ENCODE measurements around the gene PPP1R16B.
"Not testable (repeated sequence)": the region's sequence is repeated elsewhere in the genome, so short reads cannot be mapped to it uniquely, and the experiment has no call there.

PPP1R16B gene

DNA sequence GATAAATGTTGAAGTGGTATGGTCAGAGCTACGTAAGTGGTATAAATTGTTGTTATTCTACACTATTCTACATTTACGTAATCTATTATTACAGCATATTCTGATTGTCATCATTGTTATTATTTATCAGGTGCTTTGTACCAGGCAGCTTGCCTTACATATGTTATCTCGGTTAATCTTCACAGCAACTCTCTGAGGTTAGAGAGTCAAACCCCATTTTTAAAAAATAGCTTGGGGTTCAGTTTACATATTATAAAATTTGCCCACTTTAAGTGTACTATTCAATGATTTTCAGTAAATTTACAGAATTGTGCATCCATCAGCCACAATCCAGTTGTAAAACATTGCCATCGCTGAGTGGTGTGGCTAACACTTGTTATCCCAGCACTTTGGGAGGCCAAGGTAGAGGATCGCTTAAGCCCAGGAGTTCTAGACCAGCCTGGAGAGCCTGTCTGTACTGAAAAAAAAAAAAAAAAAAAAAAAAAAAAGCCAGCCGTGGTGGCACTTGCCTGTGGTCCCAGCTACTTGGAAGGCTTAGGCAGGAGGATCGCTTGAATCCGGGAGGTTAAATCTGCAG is 35.5 kb downstream of the PPP1R16B start:
- intact Hi-C loops (cut with DNase I): no loop called here
- no peak for DNase-seq

DNA sequence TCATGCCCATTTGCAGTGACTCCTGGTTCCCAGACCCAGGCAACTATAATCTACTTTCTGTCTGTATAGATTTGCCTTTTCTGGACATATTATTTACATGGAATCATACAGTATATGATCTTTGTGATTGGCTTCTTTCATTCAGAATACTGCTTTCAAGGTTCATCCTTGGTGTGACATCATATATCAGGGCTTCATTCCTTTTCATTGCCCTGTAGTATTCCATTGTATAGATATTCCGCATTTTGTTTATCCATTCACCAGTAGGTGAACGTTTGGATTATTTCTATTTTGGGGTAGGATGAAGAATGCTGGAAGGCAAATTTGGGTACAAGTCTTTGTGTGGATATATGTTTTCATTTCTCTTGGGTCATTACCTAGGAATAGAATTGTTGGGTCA is 36.1 kb downstream of the PPP1R16B start:
- intact Hi-C loops (cut with DNase I): no loop called here
- DNase-seq: no peak

DNA sequence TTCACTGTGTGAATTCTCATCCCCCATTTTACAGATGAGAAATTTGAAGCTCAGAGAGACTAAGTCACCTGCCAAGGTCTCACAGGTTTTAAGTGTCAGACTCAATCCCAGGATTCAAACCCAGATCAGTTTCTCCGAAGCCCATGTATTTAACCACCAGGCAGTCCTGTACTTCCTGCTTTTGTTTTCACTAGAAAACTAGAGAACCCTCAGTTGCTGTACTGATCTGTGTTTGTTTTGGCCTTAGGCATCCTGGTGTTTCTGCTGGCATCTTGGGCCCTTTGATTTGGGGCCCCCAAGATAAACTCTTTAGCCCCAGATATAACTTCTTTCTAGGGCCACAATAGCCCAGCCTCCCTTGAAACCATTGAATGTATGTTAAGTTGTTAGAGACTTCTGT is 36.5 kb downstream of the PPP1R16B start:
- no peak for DNase-seq
- intact Hi-C loops (cut with DNase I): no loop called here

DNA sequence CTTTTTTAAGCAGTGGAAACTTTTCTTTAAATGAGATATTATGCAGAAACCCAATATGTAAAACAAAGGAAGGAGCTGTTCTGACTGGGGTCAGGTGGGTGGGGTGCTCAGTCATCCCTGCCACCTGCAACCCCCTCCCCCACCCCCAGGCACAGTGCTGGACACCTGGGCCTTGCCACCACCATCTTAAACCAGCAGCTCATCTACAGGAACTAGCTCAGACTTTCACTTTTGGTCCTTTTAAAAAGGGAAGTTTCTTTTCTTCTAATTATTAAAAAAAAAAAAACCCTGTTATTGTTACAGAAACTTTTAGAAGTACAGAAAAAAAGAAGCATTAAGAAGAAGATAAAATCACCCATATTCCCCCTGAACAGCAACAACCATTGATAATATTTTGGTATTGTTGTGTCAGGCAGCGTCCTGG is 37.1 kb downstream of the PPP1R16B start:
- DNase-seq: no peak
- intact Hi-C loops (cut with DNase I): no loop called here

DNA sequence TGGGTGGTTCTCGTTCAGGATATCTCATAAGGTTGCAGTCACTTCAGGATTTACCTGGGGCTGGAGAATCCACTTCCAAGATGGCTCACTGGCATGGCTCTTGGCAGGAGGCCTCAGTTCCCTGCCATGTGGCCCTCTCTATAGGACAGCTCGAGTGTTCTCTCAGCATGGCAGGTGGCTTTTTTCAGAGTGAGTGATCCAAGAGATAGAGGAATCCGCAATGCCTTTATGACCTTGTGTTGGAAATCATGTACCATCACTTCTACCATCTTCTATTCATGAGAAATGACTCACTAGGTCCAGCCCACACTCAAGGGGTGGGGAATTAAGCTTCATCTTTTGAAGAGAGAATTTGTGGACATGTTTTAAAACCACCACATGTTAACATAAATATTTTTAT is 37.8 kb downstream of the PPP1R16B start:
- DNase-seq: no peak
- intact Hi-C loops (cut with DNase I): no loop called here

DNA sequence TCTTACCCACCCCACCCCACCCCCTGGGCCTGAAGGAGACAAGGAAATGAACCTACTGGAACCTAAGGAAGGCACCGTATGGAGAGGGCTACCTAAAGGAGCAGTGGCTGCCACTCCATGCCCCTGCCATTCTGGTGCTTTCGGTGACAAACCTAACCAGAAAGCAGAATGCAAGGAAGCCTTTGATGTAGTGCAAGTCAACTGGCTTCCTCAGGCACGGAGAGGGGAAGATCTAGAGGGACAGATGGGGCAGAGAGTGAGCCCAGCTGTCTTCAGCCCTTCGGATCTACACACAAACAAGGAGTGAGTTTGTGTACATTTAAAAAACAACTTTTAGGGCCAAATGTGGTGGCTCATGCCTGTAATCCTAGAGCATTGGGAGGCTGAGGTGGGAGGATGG is 39.5 kb downstream of the PPP1R16B start:
- intact Hi-C loops (cut with DNase I): no loop called here
- DNase-seq: no peak

DNA sequence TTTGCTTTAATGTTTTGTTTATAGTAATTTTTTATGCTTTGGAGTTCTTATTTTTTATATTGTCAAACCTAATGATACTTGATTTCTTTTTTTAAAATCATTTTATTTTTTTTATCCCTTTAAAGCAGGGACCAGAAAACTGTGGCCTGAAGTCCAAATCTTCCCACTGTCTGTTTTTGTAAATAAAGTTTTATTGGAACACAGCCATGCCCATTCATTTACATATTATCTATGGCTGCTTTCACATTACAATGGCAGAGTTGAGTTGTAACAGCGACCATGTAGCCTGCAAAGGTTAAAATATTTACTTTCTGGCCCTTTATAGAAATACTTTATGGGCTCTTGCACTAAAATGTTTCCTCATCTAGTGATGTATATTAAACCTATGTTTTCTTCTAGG is 42.3 kb downstream of the PPP1R16B start:
- intact Hi-C loops (cut with DNase I): no loop called here
- DNase-seq: no peak

DNA sequence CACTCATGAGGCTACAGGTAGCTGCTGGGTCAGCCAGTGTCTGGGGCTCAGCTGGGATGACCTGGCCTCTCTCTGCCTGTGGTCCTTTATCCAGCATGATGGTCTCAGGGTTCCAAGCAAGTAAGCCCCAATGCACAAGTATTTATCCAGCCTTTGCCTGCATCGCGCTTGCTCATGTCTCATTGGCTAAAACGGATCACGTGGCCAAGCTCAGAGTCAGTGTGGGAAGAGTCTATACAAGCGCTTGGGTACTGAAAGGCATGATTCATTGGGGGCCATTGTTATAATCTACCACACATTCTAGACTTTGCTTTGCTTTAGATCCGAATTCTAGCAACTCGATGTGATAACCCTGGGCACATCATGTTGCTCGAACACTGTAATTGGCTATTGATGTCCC is 48.3 kb downstream of the PPP1R16B start:
- DNase-seq: no peak

DNA sequence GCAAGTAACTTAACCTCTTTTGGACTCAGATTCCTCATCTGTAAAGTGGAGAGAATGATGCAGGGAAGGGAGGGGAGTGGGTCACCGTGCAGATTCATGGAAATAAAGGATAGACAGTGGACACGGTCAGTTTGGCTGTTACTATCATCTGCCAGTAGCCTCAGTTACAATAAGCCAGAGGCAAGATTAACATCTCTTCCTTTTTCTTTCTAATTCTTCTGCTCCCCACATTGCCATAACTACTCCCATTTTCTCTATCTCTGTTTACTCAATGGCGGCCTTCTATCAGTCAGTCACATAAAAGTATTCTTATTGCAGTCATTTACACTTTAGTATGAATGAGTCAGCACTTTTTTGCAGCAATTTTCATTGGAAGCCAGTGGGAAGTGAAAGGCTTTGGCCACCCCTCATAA is 49.2 kb downstream of the PPP1R16B start:
- intact Hi-C loops (cut with DNase I): no loop called here
- DNase-seq: no peak

More for the DNA sequence above, 48.3 kb downstream of the PPP1R16B start:
- intact Hi-C loops (cut with DNase I): no loop called here

DNA sequence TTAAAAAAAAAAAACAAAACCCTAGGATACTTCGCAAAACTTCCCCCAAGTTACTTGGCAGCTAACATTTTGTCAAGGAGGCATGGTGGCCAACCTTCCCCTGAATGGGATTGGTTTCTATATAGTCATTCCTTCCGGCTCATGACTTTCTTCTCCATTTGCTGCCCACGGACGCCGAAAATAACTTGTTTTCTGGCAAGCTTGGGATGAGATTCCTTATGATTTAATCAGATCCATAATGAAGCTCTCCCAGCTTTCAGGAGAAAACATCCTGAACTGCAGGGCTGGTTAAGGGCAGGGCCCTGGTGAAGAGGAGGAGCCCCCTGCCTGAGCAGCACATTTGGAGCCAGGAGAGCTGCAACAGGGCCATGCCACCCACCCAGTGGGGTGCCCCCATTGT is 49.9 kb downstream of the PPP1R16B start:
- DNase-seq: peak in 1 of 10 donors; percentile 50
- intact Hi-C loops (cut with DNase I): no loop called here

DNA sequence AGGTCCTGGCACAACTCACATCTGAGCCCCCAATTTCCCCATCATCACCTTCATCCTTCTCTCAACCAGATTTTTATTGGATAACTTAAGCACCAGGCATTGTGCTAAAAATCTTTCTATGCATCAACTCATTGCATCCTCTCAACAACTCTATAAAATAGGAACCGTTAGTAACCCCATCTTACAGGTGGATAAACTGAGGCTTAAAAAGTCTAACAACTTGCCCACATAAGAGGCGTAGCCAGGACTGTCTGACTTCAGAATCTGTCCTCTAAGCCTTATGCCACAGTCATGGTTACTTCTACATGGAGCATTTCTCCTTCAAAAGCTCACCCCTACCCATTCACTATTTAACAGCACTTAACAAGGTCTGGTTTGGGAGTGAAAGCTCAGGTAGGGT is 51.1 kb downstream of the PPP1R16B start:
- no peak for DNase-seq
- intact Hi-C loops (cut with DNase I): no loop called here

DNA sequence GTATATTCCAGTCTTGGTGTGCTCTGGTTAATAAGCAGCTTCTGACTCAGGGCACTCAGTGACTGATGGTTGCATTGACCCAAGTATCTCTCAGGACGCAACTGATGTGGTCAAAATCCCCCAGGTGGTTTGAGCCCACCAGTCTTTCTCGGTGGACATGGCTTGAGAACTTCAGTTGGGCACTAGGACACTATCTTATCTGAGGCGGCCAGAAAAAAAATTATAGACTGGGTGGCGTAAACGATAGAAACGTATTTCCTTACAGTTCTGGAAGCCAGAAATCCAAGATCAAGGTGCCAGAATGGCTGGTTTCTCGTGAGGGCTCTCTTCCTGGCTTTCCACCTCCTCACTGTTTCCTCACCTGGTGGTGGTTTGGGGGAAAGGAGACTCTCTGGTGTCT is 52.2 kb downstream of the PPP1R16B start:
- intact Hi-C loops (cut with DNase I): no loop called here
- no peak for DNase-seq

DNA sequence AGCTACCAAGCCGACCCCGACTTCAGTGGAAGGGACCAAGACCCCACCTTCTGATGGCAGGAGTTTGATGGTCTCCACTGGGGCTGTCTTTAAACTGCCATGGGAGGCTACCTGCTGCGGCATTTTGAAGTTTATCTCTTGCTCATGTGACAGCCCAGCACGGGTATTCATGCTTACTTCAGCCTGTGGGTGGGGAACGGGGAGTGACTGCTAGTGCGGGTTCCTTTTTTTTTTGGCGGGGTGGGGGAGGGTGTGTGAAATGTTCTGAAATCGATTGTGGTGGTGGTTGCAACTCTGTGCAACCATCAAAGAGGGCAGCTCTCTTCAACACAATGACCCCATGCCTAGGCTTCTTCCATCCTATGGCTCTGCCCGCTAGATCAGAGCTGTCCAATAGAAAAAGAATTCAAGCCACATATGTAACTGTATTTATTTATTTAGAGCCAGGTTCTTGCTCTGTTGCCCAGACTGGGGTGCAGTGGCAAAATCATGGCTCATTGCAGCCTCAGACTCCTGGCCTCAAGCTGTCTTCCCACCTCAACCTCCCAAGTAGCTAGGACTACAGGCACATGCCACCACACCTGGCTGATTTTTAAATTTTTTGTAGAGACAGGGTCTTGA is 53.7 kb downstream of the PPP1R16B start:
- DNase-seq: no peak
- intact Hi-C loops (cut with DNase I): no loop called here

DNA sequence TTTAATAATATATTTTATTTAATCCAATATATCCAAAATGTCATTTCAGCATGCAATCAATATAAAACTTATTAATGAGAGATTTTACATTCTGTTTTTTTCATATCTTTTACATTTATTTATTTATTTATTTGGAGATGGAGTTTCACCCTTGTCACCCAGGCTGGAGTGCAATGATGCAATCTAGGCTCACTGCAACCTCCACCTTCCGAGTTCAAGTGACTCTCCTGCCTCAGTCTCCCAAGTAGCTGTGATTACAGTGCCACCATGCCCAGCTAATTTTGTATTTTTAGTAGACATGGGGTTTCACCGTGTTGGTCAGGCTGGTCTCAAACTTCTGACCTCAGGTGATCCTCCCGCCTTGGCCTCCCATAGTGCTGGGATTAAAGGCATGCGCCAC is 54.4 kb downstream of the PPP1R16B start:
- intact Hi-C loops (cut with DNase I); DNase-seq: not testable (repeated sequence)

DNA sequence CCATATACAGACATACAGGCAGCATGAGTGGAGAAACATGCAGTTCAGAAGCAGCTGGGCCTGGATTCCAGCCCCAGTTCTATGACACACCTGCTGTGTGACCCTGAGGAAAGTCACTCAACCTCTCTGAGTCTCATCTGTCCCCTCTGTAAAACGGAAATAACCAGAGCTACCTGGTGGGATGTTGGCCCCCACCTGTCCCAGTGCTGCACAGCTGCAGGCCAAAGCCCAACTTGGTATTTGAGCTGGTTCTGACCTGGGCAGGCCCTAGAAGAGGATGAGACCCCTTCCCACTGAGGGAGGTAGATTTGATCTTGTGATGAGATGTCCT is 55.5 kb downstream of the PPP1R16B start:
- DNase-seq: no peak
- intact Hi-C loops (cut with DNase I): no loop called here

DNA sequence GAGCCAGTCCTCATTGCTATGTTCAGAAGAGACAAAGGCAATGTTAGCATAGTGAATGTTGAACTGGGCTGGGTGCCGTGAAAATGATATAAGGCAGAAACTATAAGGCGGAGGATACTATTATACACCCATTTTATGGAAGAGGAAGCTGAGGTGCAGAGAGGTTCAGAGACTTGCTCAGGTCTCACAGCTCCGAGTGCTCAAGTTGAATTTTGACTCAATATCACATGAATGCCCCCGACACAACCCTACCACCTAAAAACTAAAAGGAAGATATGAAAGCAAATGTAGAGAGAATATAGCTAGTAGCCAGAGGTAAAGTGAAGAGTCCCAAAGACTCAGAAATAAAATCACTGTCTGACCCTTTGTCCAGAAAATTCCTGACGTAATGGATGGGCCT is 56.7 kb downstream of the PPP1R16B start:
- intact Hi-C loops (cut with DNase I): no loop called here
- no peak for DNase-seq

DNA sequence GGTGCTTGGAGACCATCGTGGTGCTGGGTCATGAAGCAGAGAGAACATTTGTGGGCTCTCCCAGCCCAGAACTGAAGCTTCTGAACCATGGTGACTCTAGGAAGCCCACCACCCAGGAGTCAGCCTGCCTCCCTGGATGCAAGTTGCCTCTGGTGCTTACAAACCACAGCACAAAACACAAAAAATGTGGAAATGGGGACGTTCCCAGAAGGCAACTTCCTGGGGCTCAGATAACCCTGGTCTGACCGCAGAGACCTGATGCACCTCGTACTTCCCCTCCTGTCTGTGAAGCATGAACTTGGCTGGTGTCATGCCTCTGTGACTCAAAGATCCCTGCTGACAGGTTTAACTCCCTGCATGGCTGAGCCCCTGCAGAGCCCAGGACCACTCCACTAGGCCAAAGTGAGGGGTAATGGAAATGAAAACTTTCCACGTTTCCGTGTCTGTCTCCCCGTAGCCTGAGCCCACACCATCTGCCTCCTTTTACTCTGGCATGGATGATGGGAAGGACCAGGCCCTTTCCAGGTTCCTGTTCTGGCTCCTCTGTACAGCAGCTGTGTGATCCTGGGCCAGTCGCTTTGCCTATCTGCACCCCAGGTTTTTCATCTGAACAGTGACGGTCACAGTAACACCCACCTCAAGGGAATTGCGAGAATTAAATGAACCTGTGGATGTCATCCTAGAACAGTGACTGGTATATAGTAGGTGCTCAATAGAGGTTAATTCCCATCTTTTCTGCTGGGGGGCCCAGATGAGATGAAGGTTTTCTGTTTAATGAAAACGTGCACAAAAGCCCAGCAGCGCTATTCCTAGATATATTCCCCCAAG is 57.7 kb downstream of the PPP1R16B start:
- DNase-seq: no peak
- intact Hi-C loops (cut with DNase I): no loop called here

DNA sequence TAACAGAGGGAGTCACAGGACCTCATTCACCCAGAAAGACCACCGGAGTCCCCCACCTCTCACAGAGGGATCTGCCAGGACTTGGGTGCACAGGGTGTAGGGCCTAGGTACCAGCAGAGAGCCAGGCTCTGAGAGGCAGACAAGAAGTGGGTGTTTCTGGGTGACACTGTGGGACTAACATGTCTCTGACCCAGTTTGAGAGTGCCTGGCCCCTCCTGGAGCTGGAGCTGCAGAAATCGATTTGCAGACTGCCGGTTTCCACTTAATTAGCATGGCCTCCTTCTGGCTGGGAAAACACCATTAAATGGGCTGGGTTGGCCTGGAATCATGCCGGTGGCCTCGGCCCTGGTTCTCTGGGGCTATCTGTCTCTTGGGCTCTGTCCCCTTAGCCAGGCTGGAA is 59.2 kb downstream of the PPP1R16B start:
- no peak for DNase-seq
- intact Hi-C loops (cut with DNase I): no loop called here

DNA sequence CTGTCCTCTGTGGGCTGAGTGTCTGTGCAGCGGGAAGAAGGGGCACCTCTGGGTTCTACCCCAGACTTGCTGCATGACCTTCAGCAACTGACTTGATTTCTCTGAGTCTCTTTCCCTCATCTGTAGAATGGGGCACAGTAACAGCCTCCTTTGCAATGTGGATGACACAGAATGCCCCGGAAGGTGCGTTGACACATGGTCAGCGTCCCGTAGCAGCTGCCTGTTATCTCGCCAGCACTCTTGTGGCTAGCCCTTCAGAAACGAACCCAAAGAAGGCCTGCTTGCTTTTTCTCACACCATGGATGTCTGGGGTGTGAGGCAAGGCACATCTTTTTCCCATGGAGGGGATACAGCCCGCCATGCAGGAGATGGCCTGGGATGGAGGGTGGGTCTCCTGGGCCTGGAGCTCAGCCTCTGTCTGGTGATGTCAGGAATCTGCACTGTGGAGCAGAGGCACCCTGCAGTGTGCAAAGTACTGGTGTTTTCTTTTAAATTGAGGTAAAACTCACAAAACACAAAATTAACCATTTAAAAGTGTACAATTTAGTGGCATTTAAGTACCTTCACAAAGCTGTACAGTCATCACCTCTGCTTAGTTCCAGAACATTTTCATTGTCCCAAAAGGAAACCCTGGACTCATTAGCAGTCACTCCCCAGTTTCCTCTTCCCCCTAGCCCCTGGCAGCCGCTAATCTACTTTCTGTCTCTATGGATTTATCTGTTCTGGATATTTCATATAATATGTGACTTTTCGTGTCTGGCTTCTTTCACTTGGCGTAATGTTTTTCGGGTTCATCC is 61.0 kb downstream of the PPP1R16B start:
- intact Hi-C loops (cut with DNase I): no loop called here
- DNase-seq: no peak

DNA sequence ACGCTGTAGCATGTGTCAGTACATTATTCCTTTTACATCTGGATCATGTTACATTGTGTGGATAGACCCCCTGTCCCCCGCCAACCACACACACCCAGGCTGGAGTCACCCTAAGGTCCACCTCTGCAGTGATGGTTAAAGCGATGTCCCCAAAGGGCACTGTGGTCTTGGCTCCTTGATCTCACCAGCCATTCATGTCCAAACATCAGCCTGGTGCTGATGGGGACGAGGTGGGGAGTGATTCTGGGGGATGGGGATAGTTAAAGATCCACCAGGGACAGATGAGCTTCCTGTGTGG is 61.5 kb downstream of the PPP1R16B start:
- intact Hi-C loops (cut with DNase I): no loop called here
- no peak for DNase-seq

DNA sequence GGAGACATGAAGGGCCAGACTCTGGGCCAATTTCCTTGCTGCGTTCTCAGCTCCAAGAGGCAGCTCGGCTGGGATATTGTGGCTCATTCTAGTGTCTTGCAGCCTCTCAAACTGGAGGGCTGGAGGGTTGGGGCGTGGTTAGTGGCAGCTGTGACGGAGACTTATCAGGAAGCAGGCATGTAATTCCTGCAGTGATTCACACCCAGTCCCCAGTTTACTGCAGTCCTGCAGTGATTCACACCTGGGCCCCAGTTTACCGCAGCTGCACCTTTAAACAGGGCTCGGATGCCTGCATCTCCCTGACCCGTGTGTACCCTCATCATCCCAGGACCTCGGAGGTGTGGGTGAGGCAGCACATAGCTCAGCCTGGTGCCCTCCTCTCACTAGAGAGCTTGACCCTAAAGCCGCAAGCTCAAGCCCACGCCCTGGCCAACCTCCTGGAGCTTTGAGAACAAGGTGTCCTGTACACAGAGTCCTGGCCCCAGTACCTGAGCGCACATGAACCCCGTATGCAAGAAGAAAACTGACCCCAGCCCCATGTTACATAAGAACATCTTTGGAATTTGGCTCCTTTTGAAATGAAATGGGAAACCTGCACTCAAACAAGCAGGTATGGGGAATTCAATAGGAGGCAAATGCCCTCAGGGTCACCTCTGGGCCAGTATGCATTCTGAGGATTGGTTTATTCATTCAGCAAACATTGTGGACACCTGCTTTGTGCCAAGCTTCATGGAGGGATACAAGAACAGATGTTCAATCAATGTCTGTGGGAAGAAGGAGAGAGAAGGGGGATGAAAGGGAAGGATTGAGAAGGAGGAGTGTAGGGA is 65.4 kb downstream of the PPP1R16B start:
- intact Hi-C loops (cut with DNase I): no loop called here
- peak in 1 of 10 donors; percentile 90 for DNase-seq

Data from posterior cingulate gyrus (tissue), 11 donors.